HepG2 (cell line): Measurements from ENCODE around the gene SENP6. TPM values are rescaled to one million over a fixed set of nuclear protein-coding genes. Genes with fewer than 3 reads are reported as not detected.
A peak's percentile ranks its signal among the peaks of the same experiment; 100 is the strongest.

Experiments used
- EZH2 ChIP-seq: conservative IDR thresholded peaks from 2 replicates; pipeline ENCODE4 v1.6.1; 2012; ENCODE audit warnings: mild to moderate bottlenecking, low read depth, low read length, moderate library complexity
- FOXP1 ChIP-seq, 2 experiments: fragments of 450-650 bp in 1 of 2; IDR thresholded peaks; 2 replicates each; pipeline ENCODE4 v1.6.1; 2017 to 2018; ENCODE audit warnings: antibody characterized with exemption in 1 of 2
- HOXD1 ChIP-seq: sonication (generic); formaldehyde crosslinking; IDR thresholded peaks from 2 replicates; pipeline ENCODE4 v1.5.0; 2020; ENCODE audit warnings: missing genetic modification reagents
- MAFG ChIP-seq: sonication (generic); formaldehyde crosslinking; IDR thresholded peaks from 2 replicates; pipeline ENCODE4 v1.5.1; 2020; ENCODE audit warnings: mild to moderate bottlenecking, missing genetic modification reagents
- NR2F2 ChIP-seq: IDR thresholded peaks from 2 replicates; pipeline ENCODE4 v1.6.1; 2012; ENCODE audit warnings: low read depth, inconsistent platforms, borderline replicate concordance
- PAWR ChIP-seq: sonication (generic); formaldehyde crosslinking; IDR thresholded peaks from 2 replicates; pipeline ENCODE4 v1.4.0; 2020; ENCODE audit warnings: missing genetic modification reagents, mild to moderate bottlenecking, borderline replicate concordance
- RELA ChIP-seq: sonication (generic); formaldehyde crosslinking; IDR thresholded peaks from 2 replicates; pipeline ENCODE4 v1.4.0; 2020; ENCODE audit warnings: missing genetic modification reagents
- SNRNP70 ChIP-seq: fragments of 200-400 bp; formaldehyde crosslinking; IDR thresholded peaks from 2 replicates; pipeline ENCODE4 v1.6.1; 2017; ENCODE audit warnings: mild to moderate bottlenecking, low read depth, low read length, moderate library complexity
- SP4 ChIP-seq: sonication (generic); formaldehyde crosslinking; IDR thresholded peaks from 2 replicates; pipeline ENCODE4 v1.8.1; 2023; ENCODE audit warnings: mild to moderate bottlenecking, missing genetic modification reagents
- SYNCRIP ChIP-seq: fragments of 200-400 bp; formaldehyde crosslinking; IDR thresholded peaks from 2 replicates; pipeline ENCODE4 v1.6.1; 2018; ENCODE audit warnings: mild to moderate bottlenecking, low read depth, low read length; ENCODE audit not compliant: insufficient read depth
- ZFP1 ChIP-seq: IDR thresholded peaks from 2 replicates; pipeline ENCODE4 v1.6.1; 2016
- ZNF430 ChIP-seq: sonication (generic); formaldehyde crosslinking; IDR thresholded peaks from 2 replicates; pipeline ENCODE4 v1.9.0; 2021; ENCODE audit warnings: mild to moderate bottlenecking, missing genetic modification reagents
- ZNF776 ChIP-seq: sonication (generic); formaldehyde crosslinking; IDR thresholded peaks from 2 replicates; pipeline ENCODE4 v1.4.0; 2020; ENCODE audit warnings: mild to moderate bottlenecking, missing genetic modification reagents
- ZNF780A ChIP-seq: sonication (generic); formaldehyde crosslinking; IDR thresholded peaks from 2 replicates; pipeline ENCODE4 v1.8.0; 2022; ENCODE audit warnings: mild to moderate bottlenecking, missing genetic modification reagents, moderate library complexity
- ZZZ3 ChIP-seq: sonication (generic); formaldehyde crosslinking; IDR thresholded peaks from 2 replicates; pipeline ENCODE4 v1.4.0; 2020; ENCODE audit warnings: missing genetic modification reagents, mild to moderate bottlenecking, borderline replicate concordance
- polyA plus RNA-seq, 8 experiments: library from polyadenylated mRNA; depleted of rRNA in 3 of 8; stranded (reverse) in 7 of 8; unstranded in 1 of 8; fragments of >200 nt; fragmentation: Illumina TruSeq in 4 of 8; extraction: Trizol in 4 of 8; gene quantifications; 2 replicates each; pipeline versions ENCODE4 v1.2.1 to v1.2.3, GENCODE V29; 2011 to 2016; ENCODE audit warnings: low read depth in 4 of 8, missing spikeins in 1 of 8, mixed read lengths in 1 of 8; ENCODE audit not compliant: insufficient read depth in 1 of 8
- total RNA-seq, 5 experiments: library from RNA; depleted of rRNA; stranded (reverse); fragments of >200 nt; fragmentation: Illumina TruSeq; extraction: Trizol; gene quantifications; 2 replicates each; pipeline ENCODE4 v1.2.3, GENCODE V29; 2016; ENCODE audit warnings: low read depth in 1 of 5
- TF ChIP-seq, protein P1 (sequence below): sonication (generic); formaldehyde crosslinking; IDR thresholded peaks from 2 replicates; pipeline ENCODE4 v1.9.0; 2022; ENCODE audit warnings: missing genetic modification reagents, mild to moderate bottlenecking, borderline replicate concordance
- TF ChIP-seq, protein P2 (sequence below): sonication (generic); formaldehyde crosslinking; conservative IDR thresholded peaks from 2 replicates; pipeline ENCODE4 v1.4.0; 2020; ENCODE audit warnings: missing genetic modification reagents
- TF ChIP-seq, protein P3 (sequence below): sonication (generic); formaldehyde crosslinking; IDR thresholded peaks from 2 replicates; pipeline ENCODE4 v1.5.1; 2020; ENCODE audit warnings: missing genetic modification reagents, mild to moderate bottlenecking, borderline replicate concordance
- TF ChIP-seq, protein P4 (sequence below): sonication (generic); formaldehyde crosslinking; IDR thresholded peaks from 2 replicates; pipeline ENCODE4 v1.4.0; 2020; ENCODE audit warnings: missing genetic modification reagents; ENCODE audit errors: not compliant biosample characterization
- TF ChIP-seq, protein P5 (sequence below): sonication (generic); formaldehyde crosslinking; IDR thresholded peaks from 2 replicates; pipeline ENCODE4 v1.4.0; 2020; ENCODE audit warnings: missing genetic modification reagents, mild to moderate bottlenecking, borderline replicate concordance

The SENP6 gene
- total and polyA plus RNA-seq, 2 of the 13 experiments (the other 11 are each of a cell fraction or from before 2014, with no cell fraction given): 21.9 to 50.1 TPM

DNA sequence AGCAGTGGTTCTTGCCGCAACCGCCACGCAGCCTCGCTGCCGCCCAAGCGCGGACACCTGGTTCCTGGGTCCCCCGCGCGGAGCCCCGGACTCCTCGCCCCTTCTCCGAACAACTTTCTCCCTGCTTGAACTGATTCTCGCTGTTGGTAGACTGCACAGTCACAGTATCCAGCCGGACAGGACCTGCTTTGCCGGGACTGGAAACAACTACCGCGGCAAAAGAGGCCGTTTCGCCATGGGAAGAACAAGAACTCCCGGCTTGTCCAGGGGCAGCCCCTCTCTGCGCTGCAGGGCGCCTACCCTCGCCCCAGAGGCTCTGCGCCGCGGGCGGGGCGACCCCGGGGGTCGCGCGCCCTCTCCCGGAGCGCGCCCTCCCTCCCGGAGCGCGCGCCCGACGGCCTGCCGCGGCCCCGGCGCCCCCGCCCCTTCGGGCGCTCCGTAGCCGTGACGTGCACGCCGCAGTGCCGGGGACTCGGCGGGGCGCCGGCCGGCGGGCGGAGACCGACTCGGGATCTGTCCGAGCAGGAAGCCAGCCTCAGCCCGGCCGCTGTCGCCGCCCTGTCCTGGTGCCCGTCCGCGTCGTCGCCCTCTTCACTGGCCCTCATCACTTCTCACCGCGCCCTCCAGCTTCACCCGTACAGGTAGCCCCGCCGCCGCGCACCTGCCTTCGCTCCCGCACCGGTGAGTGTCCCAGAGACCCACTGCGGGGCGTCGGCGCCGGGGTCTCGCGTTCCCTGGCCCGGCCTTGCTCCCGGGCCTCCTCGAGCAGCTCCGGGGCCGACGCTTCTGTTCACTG lies 147.3 kb downstream of the SENP6 start, which contains the start of gene MYO6 (continued):
- TF ChIP-seq RELA (CRISPR knock-in tag): no peak
- TF ChIP-seq FOXP1 (IDR thresholded peaks at IDR 0.05): no peak
- no peak for TF ChIP-seq FOXP1 (CRISPR knock-in tag; IDR thresholded peaks at IDR 0.05)
- TF ChIP-seq EZH2: 0 out of 2 replicates have a peak, but pooled peaks have one; percentile 16
- TF ChIP-seq NR2F2: no peak
- no peak for TF ChIP-seq MAFG
- no peak for TF ChIP-seq ZFP1 (CRISPR knock-in tag)
- no peak for TF ChIP-seq ZZZ3 (CRISPR knock-in tag)
- no peak for TF ChIP-seq ZNF780A
- TF ChIP-seq, protein P1, sequence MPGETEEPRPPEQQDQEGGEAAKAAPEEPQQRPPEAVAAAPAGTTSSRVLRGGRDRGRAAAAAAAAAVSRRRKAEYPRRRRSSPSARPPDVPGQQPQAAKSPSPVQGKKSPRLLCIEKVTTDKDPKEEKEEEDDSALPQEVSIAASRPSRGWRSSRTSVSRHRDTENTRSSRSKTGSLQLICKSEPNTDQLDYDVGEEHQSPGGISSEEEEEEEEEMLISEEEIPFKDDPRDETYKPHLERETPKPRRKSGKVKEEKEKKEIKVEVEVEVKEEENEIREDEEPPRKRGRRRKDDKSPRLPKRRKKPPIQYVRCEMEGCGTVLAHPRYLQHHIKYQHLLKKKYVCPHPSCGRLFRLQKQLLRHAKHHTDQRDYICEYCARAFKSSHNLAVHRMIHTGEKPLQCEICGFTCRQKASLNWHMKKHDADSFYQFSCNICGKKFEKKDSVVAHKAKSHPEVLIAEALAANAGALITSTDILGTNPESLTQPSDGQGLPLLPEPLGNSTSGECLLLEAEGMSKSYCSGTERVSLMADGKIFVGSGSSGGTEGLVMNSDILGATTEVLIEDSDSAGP: peak; percentile 64; the same call in 1 of the 2 replicates
- no peak for TF ChIP-seq PAWR (CRISPR knock-in tag)
- TF ChIP-seq SYNCRIP: no peak
- TF ChIP-seq, protein P2, sequence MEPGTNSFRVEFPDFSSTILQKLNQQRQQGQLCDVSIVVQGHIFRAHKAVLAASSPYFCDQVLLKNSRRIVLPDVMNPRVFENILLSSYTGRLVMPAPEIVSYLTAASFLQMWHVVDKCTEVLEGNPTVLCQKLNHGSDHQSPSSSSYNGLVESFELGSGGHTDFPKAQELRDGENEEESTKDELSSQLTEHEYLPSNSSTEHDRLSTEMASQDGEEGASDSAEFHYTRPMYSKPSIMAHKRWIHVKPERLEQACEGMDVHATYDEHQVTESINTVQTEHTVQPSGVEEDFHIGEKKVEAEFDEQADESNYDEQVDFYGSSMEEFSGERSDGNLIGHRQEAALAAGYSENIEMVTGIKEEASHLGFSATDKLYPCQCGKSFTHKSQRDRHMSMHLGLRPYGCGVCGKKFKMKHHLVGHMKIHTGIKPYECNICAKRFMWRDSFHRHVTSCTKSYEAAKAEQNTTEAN (CRISPR knock-in tag): no peak
- TF ChIP-seq SP4 (CRISPR knock-in tag): no peak
- TF ChIP-seq, protein P3, sequence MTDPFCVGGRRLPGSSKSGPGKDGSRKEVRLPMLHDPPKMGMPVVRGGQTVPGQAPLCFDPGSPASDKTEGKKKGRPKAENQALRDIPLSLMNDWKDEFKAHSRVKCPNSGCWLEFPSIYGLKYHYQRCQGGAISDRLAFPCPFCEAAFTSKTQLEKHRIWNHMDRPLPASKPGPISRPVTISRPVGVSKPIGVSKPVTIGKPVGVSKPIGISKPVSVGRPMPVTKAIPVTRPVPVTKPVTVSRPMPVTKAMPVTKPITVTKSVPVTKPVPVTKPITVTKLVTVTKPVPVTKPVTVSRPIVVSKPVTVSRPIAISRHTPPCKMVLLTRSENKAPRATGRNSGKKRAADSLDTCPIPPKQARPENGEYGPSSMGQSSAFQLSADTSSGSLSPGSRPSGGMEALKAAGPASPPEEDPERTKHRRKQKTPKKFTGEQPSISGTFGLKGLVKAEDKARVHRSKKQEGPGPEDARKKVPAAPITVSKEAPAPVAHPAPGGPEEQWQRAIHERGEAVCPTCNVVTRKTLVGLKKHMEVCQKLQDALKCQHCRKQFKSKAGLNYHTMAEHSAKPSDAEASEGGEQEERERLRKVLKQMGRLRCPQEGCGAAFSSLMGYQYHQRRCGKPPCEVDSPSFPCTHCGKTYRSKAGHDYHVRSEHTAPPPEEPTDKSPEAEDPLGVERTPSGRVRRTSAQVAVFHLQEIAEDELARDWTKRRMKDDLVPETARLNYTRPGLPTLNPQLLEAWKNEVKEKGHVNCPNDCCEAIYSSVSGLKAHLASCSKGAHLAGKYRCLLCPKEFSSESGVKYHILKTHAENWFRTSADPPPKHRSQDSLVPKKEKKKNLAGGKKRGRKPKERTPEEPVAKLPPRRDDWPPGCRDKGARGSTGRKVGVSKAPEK (CRISPR knock-in tag): no peak
- TF ChIP-seq ZNF430: no peak
- TF ChIP-seq, protein P4, sequence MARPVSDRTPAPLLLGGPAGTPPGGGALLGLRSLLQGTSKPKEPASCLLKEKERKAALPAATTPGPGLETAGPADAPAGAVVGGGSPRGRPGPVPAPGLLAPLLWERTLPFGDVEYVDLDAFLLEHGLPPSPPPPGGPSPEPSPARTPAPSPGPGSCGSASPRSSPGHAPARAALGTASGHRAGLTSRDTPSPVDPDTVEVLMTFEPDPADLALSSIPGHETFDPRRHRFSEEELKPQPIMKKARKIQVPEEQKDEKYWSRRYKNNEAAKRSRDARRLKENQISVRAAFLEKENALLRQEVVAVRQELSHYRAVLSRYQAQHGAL (CRISPR knock-in tag): peak; percentile 48
- 0 out of 2 replicates have a peak, but pooled peaks have one; percentile 46 for TF ChIP-seq HOXD1
- TF ChIP-seq SNRNP70: no peak
- peak; percentile 58; the same call in 1 of the 2 replicates for TF ChIP-seq ZNF776
- TF ChIP-seq, protein P5, sequence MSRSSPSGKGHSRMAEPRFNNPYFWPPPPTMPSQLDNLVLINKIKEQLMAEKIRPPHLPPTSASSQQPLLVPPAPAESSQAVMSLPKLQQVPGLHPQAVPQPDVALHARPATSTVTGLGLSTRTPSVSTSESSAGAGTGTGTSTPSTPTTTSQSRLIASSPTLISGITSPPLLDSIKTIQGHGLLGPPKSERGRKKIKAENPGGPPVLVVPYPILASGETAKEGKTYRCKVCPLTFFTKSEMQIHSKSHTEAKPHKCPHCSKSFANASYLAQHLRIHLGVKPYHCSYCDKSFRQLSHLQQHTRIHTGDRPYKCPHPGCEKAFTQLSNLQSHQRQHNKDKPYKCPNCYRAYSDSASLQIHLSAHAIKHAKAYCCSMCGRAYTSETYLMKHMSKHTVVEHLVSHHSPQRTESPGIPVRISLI: no peak
